DMS 273 (cell line): ENCODE data around the gene RPL36AL.
"Not testable (repeated sequence)": the region's sequence is repeated elsewhere in the genome, so short reads cannot be mapped to it uniquely, and the experiment has no call there.

Experiments used
- DNase-seq: peaks from one replicate; lab custom pipeline; 2025; ENCODE audit not compliant: unreplicated experiment; lab: John Stamatoyannopoulos, UW

The RPL36AL gene

DNA sequence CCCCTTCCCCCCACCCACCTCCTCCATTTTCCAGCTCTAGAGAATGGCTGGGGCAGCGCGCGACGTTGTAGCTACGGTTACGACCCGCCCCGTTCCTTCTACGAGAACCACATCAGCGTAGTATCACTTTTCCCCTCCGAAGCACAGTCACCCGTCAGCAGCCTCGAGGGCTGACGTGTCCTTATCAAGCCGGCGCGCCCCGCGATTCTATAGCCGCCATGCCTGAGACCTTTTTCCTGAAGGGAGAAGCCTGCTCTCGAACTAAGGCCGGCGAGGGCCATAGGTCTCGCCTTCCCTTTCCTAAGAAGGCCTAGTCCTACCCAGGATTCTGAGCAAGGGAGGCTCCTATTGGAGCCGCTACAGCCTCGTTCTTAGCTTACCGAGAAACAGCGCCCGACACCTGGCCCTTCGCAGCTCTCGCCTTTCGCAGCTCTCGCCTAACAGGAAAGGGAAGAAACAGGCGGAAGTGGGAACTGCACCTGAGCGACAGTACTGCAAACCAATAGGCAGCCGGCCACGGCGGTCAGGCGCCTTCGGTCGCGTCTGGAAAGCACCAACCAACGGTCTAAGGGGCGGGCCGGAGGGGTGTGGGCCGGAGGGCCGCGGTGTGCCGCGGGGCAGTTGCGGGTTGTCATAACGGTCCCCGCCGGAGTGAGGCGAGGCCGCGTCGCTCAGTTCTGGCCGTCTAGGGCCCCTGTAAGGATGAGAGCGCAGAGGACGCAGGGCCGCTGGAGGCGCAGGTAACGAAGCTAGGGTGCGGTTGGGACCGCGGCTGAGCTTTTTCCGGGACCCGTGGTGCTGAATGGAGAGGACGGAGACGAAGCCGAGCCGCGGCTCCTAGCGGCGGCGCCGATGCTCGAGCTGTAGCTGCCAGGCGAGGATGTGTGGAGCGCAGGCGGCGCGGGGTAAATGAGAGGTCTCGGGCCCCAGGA, at the start of gene RPL36AL, which contains the start of gene MGAT2:
RPL36AL (minus strand) TSS at position 445 of the 932 bp plus-strand sequence. CDS start 1,522 bp downstream, outside the sequence.
MGAT2 (plus strand) TSS at position 618 of the 932 bp plus-strand sequence. CDS start 470 bp downstream, outside the sequence.
- DNase-seq, result peak; percentile 99

DNA sequence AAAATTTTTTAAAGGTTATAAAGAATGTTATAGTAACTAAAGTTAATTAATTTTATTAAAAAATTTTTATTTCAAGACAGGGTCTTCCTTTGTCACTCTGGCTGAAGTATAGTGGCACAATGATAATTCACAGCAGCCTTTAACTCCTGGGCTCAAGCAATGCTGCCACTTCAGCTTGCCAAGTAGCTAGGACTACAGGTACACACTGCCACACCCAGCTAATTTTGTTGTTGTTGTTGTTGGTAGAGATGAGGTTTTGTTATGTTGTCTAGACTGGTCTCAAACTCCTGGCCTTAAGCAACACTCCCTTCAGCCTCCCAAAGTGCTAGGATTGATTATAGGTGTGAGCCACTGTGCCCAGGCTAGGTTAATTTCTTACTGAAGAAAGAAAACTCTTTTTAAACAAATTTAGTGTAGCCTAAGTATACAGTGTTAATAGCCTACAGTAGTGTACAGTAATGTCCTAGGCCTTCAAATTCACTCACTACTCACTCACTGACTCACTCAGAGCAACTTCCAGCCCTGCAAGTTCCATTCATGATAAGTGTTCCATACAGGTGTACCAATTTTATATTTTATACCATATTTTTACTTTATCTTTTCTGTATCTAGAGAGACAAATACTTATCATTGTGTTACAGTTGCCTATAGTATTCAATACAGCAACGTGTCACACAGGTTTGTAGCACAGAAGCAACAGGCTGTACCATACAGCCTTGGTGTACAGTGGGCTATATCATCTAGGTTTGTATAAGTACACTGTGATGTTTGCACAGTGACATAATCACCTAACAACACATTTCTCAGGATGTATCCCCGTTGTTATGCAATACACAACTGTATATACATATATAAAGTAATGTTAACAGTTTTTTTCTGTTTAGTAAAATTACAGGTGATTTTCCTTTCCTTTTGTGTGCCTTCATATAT, 39.4 kb upstream of the RPL36AL start:
- no peak for DNase-seq

DNA sequence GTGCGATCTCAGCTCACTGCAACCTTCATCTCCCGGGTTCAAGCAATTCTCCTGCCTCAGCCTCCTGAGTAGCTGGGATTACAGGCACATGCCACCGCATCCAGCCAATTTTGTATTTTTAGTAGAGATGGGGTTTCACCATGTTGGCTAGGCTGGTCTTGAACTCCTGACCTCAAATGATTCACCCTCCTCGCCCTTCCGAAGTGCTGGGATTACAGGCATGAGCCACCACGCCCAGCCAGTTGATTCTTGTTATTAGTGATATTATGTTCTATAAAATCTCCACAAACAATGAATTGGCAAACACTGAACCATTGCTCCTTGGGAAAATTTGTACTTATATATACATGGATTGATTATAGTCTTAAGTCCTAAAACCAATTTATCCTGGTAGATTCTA, 37.1 kb upstream of the RPL36AL start:
- not testable (repeated sequence) for DNase-seq

DNA sequence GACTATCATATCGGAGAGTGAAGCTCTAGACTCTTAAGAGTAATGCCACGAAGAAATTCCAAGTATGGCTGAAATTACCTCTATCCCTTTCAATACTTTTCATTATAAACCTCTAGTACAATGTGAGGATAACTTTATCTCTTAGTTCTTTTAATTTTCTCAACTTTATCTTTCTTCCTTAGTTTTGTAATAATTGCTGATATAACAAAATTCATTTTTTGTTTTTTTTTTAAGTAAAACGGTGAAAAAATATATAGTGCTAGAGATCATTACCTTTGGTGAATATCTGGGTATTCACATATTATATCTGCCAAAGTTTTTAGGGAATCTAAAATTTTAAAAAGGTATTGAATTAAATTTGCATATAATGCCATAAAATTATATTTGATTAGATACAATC, 34.1 kb upstream of the RPL36AL start:
- DNase-seq, result no peak

DNA sequence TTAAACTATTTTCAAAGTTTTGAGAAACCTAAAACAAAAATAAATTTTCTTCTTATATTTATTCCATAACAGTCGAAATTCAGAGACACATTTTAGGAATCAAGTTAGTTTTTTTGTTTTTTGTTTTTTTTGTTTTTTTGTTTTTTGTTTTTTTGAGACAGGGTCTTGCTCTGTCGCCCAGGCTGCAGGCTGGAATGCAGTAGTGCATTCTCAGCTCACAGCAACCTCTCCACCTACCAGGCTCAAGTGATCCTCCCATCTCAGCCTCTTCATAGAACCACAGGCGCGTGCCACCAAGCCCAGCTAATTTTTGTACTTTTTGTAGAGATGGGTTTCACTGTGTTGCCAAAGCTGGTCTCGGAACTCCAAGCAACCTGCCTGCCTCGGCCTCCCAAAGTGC, 33.1 kb upstream of the RPL36AL start:
- DNase-seq, result no peak

DNA sequence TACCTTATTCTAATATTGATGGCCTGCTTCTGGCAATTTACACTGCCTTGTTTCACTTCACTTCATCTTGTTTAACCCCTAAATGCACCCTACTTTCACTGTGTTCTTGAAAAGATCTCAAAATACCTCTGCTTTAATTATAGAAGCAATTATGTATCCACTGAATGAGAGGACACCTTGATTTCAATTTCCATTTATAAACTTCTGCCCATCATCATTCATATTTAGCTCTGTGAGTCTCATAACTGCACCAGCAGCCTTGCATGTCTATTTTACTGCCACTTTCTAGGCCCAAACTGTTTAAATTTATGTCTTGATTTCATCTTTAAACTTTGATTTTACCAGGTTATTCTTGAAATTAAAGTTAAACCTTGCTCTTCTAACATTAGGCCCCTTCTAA, 21.7 kb upstream of the RPL36AL start:
- no peak for DNase-seq

DNA sequence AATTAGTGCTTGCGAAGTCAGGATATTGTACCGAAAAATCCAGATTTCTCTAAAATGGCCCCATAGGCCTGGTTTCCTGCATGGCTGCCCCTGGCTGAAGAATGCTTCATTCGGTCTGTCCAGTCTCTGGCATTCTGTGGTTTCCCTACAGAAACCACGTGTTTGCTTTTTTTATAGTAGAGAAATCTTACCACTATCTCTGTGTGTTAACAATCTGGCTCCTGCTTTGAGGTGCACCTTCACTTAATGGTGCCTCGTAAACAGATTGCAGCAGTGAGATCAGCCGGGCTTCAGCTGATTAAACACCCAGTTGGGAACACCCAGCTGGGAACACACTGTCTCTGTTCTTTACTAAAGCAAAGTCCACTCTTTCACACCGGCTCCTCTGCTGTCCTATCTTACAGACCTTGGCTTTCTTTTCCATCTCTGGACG, 21.3 kb upstream of the RPL36AL start:
- peak; percentile 54 for DNase-seq

DNA sequence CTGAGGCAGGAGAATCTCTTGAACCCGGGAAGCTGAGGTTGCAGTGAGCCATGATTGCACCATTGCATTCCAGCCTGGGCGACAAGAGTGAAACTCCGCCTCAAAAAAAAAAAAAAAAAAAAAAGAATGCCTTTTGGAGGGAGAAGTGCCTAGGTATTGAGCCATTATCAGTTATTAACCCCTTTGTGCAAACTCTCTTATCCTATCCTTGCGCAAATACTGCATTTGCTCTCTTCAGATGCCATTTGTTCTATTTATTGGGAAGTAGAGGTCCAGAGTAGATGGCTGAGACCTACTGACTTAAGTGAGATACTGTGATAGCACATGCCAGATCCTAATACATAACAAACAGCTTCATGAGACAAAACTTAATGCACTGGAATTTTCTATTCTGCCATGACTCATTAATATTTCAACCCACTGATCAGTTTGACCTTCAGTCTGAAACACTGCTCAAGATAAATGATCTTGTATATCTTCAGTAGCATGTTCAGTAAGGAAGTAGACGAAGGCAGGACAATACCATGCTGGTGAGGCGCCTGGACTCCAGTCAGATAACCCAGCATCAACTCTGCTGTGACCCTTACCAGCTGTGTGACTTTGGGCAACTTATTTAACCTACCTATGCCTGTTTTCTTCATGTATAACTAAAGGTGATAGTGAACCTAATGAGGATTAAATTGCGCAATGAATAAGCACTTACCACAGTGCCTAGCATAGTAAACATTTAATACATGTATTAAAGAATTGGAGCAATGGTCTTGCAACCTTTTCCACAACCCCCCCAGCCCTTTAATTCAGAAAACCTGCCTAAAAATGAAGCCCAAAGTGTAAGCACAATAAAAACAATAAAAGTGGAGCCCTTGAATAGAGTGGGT, 20.4 kb upstream of the RPL36AL start:
- DNase-seq, result no peak

DNA sequence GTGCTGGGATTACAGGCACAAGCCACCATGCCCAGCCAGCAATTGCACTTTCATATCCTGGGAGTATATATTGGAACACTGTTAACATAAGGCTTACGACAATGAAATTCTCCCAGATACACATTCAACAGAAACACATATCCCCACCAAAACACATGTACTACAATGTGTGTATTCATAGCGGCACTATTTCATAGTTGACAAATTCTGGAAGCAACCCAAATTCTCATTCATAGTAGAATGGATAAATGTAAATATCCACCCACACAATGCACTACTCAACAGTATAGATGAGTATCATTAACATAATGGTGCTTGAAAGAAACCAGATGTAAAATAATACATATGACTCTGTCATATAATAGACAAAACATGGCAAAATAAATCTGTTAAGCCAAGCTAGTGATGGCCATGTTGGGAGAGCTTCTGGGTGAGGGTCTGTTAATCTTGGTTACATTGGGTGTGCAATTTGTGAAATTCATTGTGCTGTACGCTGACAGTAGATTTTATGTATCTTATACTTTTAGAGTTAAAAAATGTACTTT, 17.2 kb upstream of the RPL36AL start:
- DNase-seq, result no peak

DNA sequence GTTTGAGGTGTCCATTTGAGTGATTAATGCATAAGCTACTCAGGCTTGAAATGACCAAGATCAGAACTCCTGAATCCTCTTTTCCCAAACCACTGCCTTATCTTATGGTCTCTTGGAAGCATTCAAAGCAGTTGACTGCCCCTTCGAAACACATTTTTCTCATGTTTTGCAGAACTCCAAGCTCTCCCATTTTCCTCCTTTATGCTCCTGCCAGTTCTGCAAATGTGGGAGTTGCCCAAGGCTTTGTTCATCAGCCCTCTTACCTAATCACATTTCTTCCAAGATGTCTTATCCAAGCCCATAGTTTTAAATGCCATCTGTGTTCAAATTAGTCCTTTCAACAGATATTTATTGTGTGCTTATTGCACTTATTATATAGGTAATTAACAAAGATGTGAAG, 16.4 kb upstream of the RPL36AL start:
- DNase-seq, result no peak

DNA sequence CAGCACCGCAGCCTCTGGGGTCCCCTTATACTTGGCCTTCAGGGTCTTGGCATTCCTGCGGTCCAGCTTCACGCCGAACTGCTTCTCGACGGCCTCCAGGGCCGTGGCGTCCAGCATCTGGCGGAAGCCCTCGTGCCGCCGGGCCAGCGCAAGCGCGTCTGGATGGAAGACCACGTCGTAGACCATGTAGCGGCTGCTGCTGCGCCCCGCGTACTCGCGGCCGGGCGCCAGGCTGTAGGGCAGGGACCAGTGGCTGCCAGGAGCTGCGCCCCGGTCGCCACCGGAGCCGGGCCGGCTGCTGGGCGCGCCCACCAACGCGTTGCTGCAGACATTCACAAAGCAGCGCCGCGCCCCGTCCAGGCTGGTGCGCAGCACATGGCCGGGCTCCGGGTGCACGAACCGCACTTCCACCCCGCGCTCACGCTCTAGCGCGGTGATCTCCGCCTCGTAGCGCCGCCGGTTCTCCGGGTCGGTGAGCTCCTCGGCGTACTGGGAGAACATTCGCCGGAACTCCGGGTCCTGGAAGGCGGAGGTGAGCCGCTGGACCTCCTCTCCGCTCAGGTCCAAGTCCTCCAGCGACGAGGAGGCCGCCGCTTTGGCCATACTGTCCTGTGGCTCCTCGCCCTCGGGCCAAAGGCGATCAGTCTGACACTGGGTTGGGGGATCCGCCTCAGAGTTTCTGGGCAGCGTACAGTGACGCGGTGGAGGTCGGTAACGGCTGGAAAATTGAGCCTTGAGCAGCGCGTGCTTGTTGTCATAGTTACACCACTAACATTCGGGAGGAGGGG, 14.3 kb upstream of the RPL36AL start, which contains the start of gene DNAAF2:
DNAAF2 (minus strand) TSS at position 698 of the 788 bp plus-strand sequence; CDS start at position 603, 95 bp downstream.
- DNase-seq, result peak; percentile 89

DNA sequence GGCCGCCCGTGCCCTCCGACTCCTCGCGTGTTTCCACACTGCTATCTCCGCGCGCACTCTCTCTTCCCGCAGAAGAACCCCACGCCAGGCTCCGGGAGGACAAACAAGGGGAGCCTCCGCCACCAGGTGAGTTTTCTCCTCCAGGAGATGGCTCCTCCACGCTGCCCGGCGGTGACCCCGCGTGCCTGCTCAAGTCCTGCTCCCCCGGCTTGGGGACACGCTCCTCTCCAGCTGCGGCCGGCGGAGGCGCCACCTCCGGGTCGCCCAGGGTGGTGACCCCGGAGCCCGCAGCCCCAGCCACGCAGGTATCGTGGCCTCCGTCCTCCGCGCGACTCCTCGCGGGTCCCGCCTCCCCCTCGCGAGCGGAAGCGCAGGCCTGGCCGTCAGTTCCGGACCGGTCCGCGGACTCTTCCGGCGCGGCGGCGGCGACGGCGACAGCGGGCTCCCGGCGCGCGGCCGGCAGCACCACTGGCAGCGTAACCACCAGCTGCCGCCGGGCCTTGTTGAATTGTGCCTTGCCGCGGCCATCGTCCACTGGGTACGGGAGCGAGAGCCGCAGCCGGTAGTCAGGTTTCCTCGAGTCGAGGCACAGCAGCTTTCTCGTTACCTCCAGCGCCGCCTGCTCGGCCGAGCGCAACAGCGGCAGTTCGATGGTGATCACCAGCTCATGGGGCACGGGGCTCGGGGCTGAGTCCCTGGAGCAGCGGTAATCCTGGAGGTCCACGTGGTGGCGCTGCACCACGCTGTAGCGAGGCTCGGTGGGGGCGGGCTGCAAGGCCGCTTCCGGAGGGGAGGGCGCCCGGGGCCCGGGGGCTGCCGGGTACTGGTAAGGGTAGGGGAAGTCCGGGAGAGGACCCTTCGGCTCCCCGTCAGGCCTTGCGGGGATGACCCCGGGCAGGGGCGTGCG, 13.5 kb upstream of the RPL36AL start:
- DNase-seq, result peak; percentile 97

DNA sequence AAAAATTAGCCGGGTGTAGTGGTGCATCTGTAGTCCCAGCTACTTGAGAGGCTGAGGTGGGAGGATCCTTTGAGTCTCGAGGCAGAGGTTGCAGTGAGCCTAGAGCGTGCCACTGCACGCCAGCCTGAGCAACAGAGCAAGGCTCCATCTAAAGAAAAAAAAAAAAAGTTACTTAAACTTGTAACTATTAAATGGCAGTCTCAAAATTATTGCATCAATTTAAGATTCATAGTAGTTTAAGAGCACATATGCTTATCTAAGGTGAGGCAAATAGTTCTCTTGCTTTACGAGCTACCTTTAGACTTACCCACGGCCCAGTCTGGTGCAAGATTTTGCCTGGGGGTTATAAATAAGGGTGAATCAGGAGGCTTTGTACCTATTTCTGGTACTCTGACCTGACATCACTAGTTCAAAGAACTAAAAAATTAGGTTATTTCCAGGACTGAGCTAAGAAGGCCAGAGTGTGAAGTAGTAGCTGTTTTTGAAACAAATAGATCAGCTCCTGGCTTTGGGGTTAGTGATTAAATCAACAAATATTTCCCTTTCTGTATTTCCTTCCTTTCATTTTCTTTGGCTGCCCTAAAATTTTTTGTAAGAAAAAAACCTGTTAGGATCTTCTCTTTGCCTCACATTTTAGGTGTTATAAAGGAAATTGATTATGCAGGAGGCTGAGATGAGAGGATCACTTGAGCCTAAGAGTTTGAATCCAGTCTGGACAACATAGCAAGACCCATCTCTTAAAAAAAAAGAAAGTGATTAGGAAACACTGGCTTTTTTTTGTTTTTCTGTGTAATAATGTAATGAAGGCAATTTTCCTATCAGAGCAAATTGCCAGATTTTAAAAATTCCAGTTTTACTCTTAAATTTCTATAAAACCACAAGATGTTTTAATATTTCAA, 3.8 kb upstream of the RPL36AL start:
- DNase-seq, result no peak

DNA sequence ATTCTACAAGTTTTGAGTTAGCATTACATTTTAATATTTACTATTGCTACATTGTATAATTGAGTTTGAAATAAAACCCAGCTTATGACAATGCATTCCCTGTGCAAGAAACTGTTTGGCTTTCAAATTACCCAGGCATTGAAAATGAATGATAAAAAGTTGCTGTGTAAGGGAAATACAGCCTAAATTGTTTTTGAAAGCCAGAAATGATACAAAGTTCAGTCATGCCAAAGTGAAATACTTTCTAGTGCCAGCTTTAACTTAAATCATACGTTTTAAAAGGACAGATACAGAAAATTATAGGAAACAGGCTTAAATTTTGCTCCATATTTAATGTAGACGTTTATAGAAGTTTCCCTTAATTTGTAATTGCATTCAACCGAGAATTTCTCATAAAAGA, 3.0 kb upstream of the RPL36AL start:
- no peak for DNase-seq

DNA sequence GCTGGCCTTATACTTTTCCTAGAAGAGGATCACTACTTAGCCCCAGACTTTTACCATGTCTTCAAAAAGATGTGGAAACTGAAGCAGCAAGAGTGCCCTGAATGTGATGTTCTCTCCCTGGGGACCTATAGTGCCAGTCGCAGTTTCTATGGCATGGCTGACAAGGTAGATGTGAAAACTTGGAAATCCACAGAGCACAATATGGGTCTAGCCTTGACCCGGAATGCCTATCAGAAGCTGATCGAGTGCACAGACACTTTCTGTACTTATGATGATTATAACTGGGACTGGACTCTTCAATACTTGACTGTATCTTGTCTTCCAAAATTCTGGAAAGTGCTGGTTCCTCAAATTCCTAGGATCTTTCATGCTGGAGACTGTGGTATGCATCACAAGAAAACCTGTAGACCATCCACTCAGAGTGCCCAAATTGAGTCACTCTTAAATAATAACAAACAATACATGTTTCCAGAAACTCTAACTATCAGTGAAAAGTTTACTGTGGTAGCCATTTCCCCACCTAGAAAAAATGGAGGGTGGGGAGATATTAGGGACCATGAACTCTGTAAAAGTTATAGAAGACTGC, 1.7 kb upstream of the RPL36AL start:
- DNase-seq, result peak; percentile 31

DNA sequence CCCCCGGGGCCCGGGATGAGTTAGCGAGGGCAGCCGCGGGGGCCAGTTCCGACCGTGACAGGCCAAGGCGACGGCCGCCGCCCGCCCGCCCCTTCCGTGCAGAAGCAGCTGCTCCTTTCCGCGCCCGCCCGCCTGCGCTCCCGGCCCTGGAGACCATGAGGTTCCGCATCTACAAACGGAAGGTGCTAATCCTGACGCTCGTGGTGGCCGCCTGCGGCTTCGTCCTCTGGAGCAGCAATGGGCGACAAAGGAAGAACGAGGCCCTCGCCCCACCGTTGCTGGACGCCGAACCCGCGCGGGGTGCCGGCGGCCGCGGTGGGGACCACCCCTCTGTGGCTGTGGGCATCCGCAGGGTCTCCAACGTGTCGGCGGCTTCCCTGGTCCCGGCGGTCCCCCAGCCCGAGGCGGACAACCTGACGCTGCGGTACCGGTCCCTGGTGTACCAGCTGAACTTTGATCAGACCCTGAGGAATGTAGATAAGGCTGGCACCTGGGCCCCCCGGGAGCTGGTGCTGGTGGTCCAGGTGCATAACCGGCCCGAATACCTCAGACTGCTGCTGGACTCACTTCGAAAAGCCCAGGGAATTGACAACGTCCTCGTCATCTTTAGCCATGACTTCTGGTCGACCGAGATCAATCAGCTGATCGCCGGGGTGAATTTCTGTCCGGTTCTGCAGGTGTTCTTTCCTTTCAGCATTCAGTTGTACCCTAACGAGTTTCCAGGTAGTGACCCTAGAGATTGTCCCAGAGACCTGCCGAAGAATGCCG, 872 bp upstream of the RPL36AL start:
- peak; percentile 87 for DNase-seq
